GM20431 (cell line): ENCODE results near the gene LUC7L3.
"Not testable (repeated sequence)": the region's sequence is repeated elsewhere in the genome, so short reads cannot be mapped to it uniquely, and the experiment has no call there.

Experiments
- in situ Hi-C: fragments of 300-500 bp; cut with MseI, MboI; formaldehyde crosslinking; loops from one replicate; pipeline ENCODE4 v1.15.0; 2020; ENCODE audit warnings: low sequenced_read_pairs; ENCODE audit not compliant: unreplicated experiment

Gene LUC7L3

GRCh38 chr17:50708050-50709000, 11.1 kb upstream of the LUC7L3 start:
- in situ Hi-C loops, result no loop called here

GRCh38 chr17:50709053-50709452, 10.3 kb upstream of the LUC7L3 start:
- in situ Hi-C loops, result not testable (repeated sequence)

GRCh38 chr17:50710025-50710424, 9.4 kb upstream of the LUC7L3 start:
- in situ Hi-C loops, result no loop called here

GRCh38 chr17:50710650-50711049, 8.8 kb upstream of the LUC7L3 start:
- in situ Hi-C loops, result no loop called here

GRCh38 chr17:50712641-50713040, 6.8 kb upstream of the LUC7L3 start:
- in situ Hi-C loops, result no loop called here

- in situ Hi-C loops, result no loop called here
These were observed 3.9 kb upstream of the LUC7L3 start for GRCh38 chr17:50715471-50715870.

GRCh38 chr17:50719924-50720794, 756 bp downstream of the LUC7L3 start:
- in situ Hi-C loops, result no loop called here

GRCh38 chr17:50721194-50722010, 2.0 kb downstream of the LUC7L3 start:
- in situ Hi-C loops, result no loop called here

GRCh38 chr17:50722746-50723145, 3.3 kb downstream of the LUC7L3 start:
- in situ Hi-C loops, result no loop called here

- in situ Hi-C loops, result not testable (repeated sequence)
These were observed 5.2 kb downstream of the LUC7L3 start for GRCh38 chr17:50724622-50725021.

- in situ Hi-C loops, result no loop called here
These were observed 6.6 kb downstream of the LUC7L3 start for GRCh38 chr17:50725769-50726655.

GRCh38 chr17:50728112-50728429, 8.7 kb downstream of the LUC7L3 start:
- in situ Hi-C loops, result no loop called here

GRCh38 chr17:50728881-50729765, 9.7 kb downstream of the LUC7L3 start:
- in situ Hi-C loops, result no loop called here

- in situ Hi-C loops, result no loop called here
These were observed 12.4 kb downstream of the LUC7L3 start for GRCh38 chr17:50731575-50732460.

- in situ Hi-C loops, result no loop called here
These were observed 15.9 kb downstream of the LUC7L3 start for GRCh38 chr17:50735287-50735686.

GRCh38 chr17:50737118-50737698, 17.8 kb downstream of the LUC7L3 start:
- in situ Hi-C loops, result no loop called here

- in situ Hi-C loops, result no loop called here
These were observed 19.7 kb downstream of the LUC7L3 start for GRCh38 chr17:50739098-50739497.
